ENCODE data around the gene ZNF862. TPM values are rescaled to one million over a fixed set of nuclear protein-coding genes. Genes with fewer than 3 reads are reported as not detected.
"Not testable (repeated sequence)": the region's sequence is repeated elsewhere in the genome, so short reads cannot be mapped to it uniquely, and the experiment has no call there.

The ZNF862 gene
- total and polyA plus RNA-seq, 7 donors, result 1.4 to 7.8 (median 5.3) TPM

DNA sequence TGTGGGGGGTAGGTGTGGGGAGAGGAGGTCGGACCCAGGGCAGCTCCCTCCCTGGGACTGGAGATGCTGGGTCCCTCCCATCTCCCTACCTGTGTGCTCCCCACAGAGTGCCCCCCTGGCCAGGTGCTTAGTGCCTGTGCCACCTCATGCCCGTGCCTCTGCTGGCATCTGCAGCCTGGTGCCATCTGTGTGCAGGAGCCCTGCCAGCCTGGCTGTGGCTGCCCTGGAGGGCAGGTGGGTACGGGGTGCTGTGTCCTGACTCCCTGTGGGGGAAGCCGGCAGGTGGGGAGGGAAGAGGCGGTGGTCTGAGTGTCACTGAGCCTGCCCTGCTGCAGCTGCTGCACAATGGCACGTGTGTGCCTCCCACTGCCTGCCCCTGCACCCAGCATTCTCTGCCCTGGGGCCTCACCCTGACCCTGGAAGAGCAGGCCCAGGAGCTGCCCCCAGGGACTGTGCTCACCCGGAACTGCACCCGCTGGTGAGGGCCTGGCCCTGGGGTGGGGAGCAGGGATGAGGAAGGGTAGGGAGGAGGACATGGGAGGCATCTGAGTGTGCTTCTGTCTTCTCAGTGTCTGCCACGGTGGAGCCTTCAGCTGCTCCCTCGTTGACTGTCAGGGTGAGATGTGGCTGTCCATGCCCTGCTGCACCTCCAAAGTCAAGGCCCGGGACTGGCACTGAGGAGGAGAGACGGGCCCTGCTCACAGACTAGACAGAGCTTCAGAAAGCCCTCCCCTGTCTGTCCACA is 11.7 kb upstream of the ZNF862 start:
- no peak overlapping the region for H3K27ac ChIP-seq
- H3K4me1 ChIP-seq, result no peaks in the 10 kb centered on the region
- no peaks in the 10 kb centered on the region for H3K9me3 ChIP-seq
- intact Hi-C loops (cut with DNase I), result no loop called here
- peak in 1 of 4 donors; percentile 29 for ATAC-seq
- no peak overlapping the region for H3K4me3 ChIP-seq
- 70 to 86% (median 76%) methylated on average over 10 to 12 of the region's 12 CpGs for WGBS, 3 donors
- peaks cover 0 to 3% (median 0%) of the 10 kb centered on the region in 3 donors for H3K27me3 ChIP-seq (ENCODE audit: insufficient read depth in 3 of 3, low read length in 2 of 3)
- TF ChIP-seq, protein P1, sequence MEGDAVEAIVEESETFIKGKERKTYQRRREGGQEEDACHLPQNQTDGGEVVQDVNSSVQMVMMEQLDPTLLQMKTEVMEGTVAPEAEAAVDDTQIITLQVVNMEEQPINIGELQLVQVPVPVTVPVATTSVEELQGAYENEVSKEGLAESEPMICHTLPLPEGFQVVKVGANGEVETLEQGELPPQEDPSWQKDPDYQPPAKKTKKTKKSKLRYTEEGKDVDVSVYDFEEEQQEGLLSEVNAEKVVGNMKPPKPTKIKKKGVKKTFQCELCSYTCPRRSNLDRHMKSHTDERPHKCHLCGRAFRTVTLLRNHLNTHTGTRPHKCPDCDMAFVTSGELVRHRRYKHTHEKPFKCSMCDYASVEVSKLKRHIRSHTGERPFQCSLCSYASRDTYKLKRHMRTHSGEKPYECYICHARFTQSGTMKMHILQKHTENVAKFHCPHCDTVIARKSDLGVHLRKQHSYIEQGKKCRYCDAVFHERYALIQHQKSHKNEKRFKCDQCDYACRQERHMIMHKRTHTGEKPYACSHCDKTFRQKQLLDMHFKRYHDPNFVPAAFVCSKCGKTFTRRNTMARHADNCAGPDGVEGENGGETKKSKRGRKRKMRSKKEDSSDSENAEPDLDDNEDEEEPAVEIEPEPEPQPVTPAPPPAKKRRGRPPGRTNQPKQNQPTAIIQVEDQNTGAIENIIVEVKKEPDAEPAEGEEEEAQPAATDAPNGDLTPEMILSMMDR (IDR thresholded peaks at IDR 0.05), result no peak
- H3K36me3 ChIP-seq (ENCODE audit: insufficient read depth in 1 of 2, low read depth in 1 of 2), result no peaks in the 10 kb centered on the region
- peak in 1 of 2 donors; percentile 16 for DNase-seq

DNA sequence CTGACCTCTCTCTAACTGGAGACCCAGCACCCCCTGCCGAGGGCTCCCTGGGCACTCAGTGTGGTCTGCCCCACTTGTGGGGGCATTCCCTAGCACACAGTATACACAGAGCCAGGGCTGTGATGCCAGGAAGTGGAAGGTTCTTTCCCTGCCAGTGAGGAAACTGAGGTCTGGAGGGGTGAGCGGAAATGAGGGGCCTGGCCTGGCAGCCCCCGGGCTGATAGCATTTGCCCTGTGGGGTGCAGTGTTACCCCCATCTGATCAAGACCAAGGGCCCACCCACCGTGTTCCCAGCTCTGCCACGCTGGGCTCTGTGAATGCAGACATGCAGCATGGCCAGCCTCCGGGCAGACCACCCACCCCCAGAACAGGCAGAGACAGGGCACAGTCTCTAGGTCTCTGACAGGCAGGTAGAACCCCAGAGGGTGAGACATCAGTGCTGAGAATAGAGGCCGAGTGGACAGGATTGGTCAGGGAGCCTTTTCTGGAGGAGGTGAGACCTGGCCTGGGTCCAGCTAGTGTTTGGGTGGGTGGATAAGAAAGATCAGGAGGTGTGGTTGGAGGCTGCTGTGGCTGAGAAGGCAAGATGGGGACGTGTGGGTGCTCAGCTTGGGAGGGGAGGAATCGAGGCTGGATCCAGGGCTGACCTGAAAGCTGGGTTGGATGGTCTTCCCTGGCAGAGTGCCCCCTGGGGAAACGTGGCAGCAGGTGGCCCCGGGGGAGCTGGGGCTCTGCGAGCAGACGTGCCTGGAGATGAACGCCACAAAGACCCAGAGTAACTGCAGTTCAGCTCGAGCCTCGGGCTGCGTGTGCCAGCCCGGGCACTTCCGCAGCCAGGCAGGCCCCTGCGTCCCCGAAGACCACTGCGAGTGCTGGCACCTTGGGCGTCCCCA is 10.8 kb upstream of the ZNF862 start:
- peaks cover 0 to 5% (median 0%) of the 10 kb centered on the region in 3 donors for H3K27me3 ChIP-seq (ENCODE audit: insufficient read depth in 3 of 3, low read length in 2 of 3)
- no peaks in the 10 kb centered on the region for H3K9me3 ChIP-seq
- WGBS, 3 donors, result 80 to 83% (median 82%) methylated on average over 23 of the region's 23 CpGs
- H3K4me3 ChIP-seq, result no peak overlapping the region
- no peak overlapping the region for H3K27ac ChIP-seq
- no peaks in the 10 kb centered on the region for H3K4me1 ChIP-seq
- no peaks in the 10 kb centered on the region for H3K36me3 ChIP-seq (ENCODE audit: insufficient read depth in 1 of 2, low read depth in 1 of 2)
- DNase-seq (peak in 1 of 2 donors; percentile 34), ATAC-seq (no peak)
- TF ChIP-seq, protein P1 (IDR thresholded peaks at IDR 0.05), result no peak
- intact Hi-C loops (cut with DNase I), result no loop called here

DNA sequence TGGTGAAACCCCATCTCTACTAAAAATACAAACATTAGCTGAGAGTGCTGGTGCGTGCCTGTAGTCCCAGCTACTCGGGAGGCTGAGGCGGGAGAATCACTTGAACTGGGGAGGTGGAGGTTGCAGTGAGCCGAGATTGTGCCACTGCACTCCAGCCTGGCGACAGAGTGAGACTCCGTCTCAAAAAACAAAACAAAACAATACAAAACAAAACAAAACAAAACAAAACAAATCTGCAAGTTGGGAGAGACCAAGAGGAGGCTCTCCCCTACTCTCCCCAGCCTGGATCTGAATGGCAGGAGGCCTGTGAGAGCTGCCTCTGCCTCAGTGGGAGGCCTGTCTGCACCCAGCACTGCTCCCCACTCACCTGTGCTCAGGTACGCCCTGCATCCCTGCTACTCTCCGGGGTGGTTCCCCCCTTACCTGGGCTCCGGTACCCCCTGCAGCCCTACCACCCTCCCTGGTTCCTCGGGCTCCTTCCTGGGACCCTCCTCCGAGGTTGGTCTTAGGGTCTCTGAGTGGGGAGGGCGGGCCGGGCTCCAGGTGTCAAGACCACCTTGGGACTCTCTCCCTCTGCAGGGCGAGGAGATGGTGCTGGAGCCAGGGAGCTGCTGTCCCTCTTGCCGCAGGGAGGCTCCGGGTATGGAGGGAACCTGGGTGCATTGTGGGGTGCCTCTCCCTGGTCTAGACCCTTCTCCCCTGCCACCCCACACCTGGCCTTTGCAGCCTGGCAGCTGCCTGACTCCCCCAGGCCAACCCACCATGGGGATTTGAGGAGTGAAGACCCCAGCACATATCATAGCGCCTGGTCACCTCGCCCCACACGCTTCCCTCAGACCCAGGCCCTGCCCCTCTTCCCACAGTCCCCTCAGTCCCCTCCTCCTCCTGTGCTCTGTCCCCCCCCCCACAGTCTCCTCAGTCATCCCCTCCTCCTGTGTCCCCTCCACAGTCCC is 9.5 kb upstream of the ZNF862 start:
- H3K4me3 ChIP-seq, result no peak overlapping the region
- H3K27ac ChIP-seq, result no peak overlapping the region
- no peaks in the 10 kb centered on the region for H3K36me3 ChIP-seq (ENCODE audit: insufficient read depth in 1 of 2, low read depth in 1 of 2)
- DNase-seq (peak in 1 of 2 donors; percentile 24), ATAC-seq (no peak)
- intact Hi-C loops (cut with DNase I), result no loop called here
- H3K4me1 ChIP-seq, result no peaks in the 10 kb centered on the region
- peaks cover 0 to 7% (median 0%) of the 10 kb centered on the region in 3 donors for H3K27me3 ChIP-seq (ENCODE audit: insufficient read depth in 3 of 3, low read length in 2 of 3)
- no peaks in the 10 kb centered on the region for H3K9me3 ChIP-seq
- WGBS, 3 donors, result 86 to 92% (median 91%) methylated on average over 17 to 19 of the region's 19 CpGs
- TF ChIP-seq, protein P1 (IDR thresholded peaks at IDR 0.05), result no peak

- H3K4me3 ChIP-seq; ATAC-seq; H3K27me3 ChIP-seq (ENCODE audit: insufficient read depth in 3 of 3, low read length in 2 of 3); DNase-seq; H3K36me3 ChIP-seq (ENCODE audit: insufficient read depth in 1 of 2, low read depth in 1 of 2); H3K27ac ChIP-seq; intact Hi-C loops (cut with DNase I); H3K4me1 ChIP-seq; H3K9me3 ChIP-seq: not testable (repeated sequence)
- 33 to 83% (median 70%) methylated on average over 1 of the region's 1 CpG for WGBS, 3 donors
These were observed 7.6 kb upstream of the ZNF862 start for GRCh38 chr7:149830527-149830926.

All from psoas muscle (tissue), 8 donors.